Activated CD4-positive, alpha-beta T cell treated with anti-CD3 and anti-CD28 coated beads for 4 hours (primary cell): ENCODE data around the gene STARD3NL.
"Not testable (repeated sequence)": the region's sequence is repeated elsewhere in the genome, so short reads cannot be mapped to it uniquely, and the experiment has no call there.

Experiments
- DNase-seq, 2 donors: peaks; one replicate each; pipeline ENCODE4 v3.0.0-alpha.2; 2020

The STARD3NL gene

DNA sequence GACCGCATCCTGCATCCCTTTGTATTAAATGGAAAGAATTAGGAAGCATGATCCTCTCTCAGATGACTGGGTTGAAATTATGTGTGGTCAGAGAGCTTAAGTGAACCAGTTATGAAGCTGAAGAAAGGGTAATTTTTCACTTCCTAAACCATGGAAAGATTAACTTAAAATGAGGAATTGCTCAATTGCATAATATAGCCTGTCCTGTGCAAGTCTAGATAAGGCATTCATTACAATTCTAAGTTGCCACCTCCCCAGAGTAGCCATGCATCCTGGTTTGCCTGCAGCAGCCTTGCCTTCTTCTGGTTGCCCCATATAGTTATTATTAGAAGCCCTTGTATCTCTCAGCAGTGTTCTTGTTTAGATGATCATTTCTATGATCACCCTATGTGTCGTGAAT, 45.3 kb downstream of the STARD3NL start:
- DNase-seq: no peak

DNA sequence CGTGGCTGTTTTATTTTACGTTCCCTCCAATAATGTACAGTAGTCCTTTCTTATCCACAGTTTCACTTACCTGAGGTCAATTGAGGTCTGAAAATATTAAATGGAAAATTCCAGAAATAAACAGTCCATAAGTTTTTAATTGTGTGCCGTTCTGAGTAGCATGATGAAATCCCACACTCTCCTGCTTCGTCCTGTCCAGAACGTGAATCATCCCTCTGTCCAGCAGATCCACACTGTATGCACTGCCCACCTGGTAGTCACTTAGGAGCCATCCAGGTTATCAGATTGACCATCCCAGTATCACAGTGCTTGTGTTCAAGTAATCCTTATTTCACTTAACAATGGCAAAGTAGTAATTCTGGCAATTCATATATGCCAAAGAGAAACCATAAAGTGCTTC, 46.3 kb downstream of the STARD3NL start:
- no peak for DNase-seq

DNA sequence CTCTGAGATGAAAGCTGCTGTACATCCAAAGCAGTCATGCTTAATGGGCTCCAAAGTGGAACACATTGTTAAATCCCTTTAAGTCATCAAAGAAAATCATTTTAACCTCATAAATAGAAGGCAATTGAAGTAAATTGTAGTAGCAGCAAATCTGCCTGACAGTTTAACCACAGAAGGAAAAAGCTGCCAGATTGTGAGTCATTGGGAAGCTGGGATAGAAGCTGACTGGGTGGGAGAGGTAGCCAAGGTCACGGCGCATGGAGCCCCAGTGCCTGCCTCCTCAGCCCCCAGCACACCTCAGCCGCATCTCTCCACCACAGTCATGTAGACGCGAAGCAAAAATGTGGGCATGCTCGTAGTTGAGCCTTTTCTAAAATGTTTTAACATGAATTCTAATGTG, 51.3 kb downstream of the STARD3NL start:
- DNase-seq: no peak

DNA sequence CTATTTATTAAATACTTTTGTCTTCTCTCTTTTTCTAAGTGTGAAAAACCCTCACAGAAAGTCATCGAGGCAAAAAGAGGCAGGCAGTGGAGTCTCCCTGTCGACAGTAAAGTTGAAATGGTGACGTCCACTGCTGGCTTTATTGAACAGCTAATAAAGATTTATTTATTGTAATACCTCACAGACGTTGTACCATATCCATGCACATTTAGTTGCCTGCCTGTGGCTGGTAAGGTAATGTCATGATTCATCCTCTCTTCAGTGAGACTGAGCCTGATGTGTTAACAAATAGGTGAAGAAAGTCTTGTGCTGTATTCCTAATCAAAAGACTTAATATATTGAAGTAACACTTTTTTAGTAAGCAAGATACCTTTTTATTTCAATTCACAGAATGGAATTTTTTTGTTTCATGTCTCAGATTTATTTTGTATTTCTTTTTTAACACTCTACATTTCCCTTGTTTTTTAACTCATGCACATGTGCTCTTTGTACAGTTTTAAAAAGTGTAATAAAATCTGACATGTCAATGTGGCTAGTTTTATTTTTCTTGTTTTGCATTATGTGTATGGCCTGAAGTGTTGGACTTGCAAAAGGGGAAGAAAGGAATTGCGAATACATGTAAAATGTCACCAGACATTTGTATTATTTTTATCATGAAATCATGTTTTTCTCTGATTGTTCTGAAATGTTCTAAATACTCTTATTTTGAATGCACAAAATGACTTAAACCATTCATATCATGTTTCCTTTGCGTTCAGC, 52.0 kb downstream of the STARD3NL start:
- no peak for DNase-seq

DNA sequence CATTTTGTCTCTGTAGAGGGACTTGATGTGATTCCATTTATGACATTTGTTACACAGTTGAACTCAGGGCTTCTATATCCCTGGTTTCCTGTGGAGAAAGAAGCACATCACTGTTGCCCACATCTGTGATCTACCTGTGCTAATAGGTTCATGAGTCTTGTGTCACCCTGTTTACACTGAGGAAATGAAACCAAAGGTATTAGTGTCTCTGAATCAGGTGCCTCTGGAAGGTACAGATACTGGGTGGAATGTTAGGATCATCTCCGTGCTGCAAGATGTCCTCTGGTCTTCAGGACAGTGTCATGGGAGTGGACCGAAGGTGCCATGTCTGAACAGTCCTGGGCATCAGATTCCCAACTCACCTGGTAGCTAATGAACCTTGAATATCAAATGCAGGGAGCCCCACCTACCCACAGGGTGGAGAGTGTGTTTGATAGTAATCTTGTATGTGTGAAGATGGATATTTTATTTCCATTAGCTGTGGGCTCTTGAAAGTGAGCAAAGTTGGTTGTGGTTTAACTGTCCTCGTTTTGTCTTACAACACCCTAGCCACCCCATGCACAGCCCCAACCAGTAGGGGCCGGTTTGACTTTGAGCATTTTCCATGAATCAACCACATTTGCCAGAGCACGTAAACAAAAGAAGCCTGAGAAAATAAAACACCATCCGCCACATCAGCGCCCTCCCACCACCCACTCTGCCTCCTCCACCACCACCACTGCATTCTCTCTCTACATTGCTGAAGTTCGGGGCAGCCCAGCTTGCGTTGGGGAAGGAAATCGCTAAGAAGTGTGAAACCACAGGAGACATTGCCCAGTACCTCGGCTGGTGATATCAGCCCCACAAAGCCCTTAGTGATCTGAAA, 54.7 kb downstream of the STARD3NL start:
- peak; percentile 67 to 69 for DNase-seq

DNA sequence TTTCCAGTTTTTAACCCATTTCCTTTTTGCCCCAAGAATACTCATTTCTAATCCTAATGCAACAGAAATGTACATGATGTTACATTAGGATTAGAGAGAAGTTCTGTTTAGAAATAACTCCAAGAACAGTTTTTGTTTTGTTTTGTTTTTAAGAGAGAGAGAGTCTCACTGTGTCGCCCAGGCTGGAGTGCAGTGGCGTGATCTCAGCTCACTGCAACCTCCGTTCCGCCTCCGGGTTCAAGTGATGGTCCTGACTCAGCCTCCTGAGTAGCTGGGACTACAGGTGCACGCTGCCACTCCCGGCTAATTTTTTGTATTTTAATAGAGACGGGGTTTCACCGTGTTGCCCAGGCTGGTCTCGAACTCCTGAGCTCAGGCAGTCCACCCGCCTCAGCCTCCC, 56.7 kb downstream of the STARD3NL start:
- not testable (repeated sequence) for DNase-seq

DNA sequence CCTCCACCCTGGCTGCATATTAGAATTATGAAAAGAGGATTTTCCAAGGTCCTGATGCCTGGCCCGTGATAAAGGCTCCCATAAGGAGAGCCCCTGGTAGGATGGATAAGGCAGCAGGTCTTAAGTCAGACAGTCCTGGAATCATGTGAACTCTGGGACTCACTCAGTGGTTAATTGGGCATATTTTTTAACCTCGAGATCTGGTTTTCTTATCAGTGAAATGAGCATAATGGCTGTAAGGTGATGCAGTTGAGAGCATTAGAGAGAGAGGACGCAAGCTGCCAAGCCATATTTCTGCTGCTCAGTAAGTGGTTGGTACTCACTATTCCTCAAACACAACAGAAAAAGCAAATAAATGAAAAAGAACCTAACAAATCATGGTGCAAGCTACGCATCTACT, 57.6 kb downstream of the STARD3NL start:
- no peak for DNase-seq

DNA sequence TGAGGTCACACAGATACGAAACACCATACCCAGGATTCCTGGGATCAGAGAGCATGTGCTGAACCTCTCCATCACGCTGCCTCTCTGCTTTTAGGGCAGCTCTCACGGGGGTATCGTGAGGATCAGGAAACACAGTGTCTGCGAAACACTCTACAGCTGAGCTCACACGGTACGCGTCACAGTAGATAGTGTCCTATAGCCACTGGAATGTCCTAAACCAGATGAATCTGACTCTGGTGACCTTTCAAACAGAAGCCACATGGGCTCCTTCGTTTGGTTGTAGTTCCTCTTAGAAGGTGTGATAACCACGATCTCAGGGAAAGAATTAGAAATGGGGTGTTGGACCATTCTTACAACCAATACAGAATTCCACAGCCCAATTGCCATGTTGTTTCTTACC, 61.1 kb downstream of the STARD3NL start:
- not testable (repeated sequence) for DNase-seq

DNA sequence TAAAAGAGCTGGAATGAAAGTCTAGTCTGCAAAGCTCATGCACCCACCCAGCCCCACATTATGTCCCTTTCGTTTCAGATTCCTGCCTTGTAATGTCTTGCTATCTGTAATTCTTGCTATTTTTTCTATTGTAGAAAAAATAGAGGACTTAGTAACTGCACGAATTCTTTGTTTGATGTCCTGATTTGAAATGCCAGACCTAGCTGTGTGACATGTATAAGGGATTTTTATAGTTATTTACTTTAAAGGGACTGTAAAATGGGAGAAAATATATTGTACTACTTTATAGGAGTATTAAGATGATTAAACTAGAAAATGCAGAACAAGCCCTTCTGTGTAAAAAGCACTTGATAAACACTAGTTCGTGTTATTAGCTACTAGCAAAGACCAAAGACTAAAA, 63.0 kb downstream of the STARD3NL start:
- DNase-seq: no peak

DNA sequence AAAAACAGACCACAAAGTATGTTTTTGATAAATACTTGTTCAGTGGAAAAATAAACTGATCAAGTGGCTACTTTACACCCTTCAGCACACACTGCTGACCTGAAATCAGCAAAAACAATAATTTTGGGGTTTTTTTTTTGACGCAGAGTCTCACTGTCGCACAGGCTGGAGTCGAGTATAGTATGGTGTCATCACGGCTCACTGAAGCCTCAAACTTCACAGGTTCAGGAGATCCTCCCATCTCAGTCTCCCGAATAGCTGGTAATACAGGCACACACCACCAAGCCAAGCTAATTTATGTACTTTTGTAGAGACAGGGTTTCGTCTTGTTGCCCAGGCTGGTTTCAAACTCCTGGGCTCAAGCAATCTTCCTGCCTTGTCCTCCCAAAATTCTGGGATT, 64.8 kb downstream of the STARD3NL start:
- no peak for DNase-seq

DNA sequence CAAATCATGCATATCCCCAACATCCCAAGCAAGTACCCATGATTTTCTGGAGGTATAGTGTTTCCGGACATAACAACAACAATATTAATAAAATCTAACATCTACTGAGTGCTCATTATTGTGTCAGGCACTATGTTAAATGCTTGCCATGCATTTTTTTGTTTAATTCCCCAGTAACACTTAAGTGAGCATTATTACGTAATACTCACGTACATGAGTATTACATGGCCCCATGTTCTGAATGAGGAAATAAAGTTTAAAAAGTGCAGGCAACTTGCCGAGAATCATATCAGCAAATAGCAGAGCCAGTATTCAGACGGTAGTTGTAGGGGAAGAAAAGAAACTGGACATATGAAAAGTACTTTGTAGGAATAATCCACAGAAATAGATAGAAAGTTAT, 65.3 kb downstream of the STARD3NL start:
- DNase-seq: not testable (repeated sequence)

DNA sequence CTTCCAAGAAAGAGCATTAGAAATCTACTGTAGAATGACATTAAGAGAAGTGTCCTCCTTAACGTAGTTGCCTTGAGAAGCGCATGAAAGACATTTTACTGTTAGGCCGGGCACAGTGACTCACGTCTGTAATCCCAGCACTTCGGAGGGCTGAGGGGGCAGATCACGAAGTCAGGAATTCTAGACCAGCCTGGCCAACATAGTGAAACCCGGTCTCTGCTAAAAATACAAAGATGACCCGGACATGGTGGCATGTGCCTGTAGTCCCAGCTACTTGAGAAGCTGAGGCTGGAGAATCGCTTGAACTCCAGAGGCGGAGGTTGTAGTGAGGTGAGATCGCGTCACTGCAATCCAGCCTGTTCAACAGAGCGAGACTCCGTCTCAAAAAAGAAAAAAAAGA, 66.5 kb downstream of the STARD3NL start:
- no peak for DNase-seq

DNA sequence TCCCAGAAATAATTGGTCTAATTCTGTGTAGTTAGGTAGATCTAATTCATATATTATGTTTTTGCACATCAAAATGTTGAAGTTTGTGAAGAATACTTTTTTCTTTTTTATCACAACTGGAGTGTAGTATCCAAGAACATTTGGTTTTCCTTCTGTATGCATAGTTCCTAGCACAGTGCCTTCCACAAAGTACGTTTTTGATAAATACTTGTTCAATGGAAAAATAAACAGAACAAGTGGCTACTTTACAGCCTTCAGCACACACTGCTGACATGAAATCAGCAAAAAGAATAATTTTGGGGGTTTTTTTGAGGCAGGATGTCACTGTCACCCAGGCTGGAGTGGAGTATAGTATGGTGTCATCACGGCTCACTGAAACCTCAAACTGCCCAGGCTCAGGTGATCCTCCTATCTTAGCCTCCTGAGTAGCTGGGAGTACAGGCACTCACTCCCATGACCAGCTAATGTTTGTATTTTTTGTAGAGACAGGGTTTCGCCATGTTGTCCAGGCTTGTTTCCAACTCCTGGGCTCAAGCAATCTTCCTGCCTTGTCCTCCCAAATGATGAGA, 67.4 kb downstream of the STARD3NL start:
- no peak for DNase-seq

DNA sequence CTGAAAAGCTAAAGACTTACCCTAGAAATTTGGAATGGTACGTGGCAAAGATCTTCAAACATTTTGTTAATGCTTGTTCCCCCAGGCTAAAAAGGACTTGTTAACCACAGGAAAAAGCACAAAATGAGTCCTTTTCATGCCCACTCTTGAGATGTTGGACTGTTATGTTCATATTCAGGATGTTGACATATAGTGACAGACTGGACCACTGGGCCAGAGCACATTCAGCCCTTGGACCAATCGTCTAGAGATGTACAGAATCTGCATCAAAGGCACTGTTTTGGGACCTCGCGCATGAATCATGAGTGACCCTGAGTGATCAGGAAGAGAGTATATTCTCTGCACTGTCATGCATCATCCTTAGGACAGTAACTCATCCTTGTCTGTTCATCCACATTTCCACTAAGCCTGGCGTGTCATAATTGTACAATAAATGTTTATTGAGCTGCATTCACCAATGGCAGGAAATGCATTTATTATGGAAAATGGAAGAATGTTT, 70.1 kb downstream of the STARD3NL start:
- no peak for DNase-seq

DNA sequence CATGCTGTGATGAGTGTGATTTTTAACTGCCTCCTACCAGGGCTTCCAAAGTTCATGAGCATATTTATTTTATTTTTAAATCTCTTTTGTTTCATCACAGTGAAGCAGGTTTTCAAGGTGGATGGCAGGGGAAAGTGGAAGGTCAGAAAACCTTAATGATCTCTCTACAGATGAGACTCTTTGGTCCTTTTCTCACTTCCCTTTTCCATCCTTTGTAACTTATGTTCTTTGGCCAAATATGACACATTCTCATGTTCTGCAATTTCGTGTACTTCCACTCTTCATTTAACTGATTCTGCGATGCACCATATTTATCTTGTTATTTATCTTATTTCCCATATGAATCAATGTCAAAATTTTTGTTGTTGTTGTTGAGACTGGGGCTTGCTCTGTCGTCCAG, 71.8 kb downstream of the STARD3NL start:
- not testable (repeated sequence) for DNase-seq

DNA sequence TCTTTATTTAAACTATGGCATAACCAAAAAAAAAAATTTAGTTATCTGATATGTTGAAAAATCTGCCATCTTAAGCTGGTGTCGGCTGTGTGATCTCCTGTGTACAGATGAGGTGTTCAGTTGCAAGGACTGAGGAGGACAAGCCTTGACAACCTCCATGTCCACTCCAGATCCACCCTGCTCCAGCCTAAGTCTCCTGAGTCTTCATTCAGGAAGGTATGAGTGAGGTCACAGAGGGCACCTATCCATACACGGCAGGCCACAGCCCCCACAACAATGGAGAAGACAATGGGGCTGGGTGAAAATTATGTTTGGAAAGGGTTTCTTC, 79.3 kb downstream of the STARD3NL start:
- no peak for DNase-seq

DNA sequence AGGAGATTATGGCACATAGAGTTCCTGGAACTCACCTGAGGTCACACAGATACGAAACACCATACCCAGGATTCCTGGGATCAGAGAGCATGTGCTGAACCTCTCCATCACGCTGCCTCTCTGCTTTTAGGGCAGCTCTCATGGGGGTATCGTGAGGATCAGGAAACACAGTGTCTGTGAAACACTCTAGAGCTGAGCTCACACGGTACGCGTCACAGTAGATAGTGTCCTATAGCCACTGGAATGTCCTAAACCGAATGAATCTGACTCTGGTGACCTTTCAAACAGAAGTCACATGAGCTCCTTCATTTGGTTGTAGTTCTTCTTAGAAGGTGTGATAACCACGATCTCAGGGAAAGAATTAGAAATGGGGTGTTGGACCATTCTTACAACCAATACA, 81.1 kb downstream of the STARD3NL start:
- not testable (repeated sequence) for DNase-seq

DNA sequence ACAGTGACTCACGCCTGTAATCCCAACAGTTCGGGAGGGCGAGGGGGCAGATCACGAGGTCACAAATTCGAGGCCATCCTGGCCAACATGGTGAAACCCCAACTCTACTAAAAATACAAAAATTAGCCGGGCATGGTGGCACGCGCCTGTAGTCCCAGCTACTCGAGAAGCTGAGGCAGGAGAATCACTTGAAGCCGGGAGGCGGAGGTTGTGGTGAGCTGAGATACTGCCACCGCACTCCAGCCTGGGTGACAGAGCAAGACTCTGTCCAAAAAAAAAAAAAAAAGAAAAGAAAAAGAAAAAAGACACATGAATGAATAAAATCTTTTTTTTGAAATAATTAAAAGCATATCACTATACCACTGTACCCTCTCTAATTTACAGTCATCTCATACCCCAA, 83.6 kb downstream of the STARD3NL start:
- not testable (repeated sequence) for DNase-seq

DNA sequence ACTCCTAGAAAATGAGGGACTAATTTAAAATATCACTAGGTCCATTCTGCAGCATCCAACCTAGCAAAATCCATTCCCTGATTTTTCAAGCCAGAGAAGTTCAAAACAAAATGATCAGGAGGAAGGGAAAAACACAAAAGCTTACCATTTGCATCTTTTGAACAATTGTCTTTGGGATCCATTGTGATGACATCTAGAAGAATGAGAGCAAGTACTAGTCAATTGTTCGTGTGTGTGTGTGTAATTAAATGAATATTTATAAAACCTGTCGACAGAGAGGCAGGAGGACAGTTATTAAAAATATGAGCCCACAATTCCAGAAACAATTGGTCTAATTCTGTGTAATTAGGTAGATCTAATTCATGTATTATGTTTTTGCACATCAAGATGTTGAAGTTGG, 84.0 kb downstream of the STARD3NL start:
- DNase-seq: not testable (repeated sequence)

DNA sequence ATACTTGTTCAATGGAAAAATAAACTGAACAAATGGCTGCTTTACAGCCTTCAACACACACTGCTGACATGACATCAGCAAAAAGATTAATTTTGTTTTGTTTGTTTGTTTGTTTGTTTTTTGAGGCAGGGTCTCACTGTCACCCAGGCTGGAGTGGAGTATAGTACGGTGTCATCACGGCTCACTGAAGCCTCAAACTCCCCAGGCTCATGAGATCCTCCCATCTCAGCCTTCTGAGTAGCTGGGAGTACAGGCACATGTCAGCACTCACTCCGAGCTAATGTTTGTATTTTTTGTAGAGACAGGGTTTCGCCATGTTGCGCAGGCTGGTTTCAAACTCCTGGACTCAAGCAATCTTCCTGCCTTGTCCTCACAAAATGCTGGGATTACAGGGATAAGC, 84.5 kb downstream of the STARD3NL start:
- DNase-seq: no peak

DNA sequence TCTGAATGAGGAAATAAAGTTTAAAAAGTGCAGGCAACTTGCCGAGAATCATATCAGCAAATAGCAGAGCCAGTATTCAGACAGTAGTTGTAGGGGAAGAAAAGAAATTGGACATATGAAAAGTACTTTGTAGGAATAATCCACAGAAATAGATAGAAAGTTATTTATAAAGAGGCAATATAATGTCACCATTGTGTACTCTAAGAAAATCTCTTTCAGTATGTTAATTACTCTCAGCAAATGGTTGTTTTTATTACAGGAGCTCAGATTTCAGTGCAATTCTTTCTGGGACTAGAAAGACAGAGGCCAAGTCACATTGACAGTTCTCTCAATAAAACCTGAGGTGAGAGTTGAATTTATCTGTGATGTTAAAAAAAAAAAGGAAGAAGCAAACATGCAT, 85.2 kb downstream of the STARD3NL start:
- DNase-seq: not testable (repeated sequence)

DNA sequence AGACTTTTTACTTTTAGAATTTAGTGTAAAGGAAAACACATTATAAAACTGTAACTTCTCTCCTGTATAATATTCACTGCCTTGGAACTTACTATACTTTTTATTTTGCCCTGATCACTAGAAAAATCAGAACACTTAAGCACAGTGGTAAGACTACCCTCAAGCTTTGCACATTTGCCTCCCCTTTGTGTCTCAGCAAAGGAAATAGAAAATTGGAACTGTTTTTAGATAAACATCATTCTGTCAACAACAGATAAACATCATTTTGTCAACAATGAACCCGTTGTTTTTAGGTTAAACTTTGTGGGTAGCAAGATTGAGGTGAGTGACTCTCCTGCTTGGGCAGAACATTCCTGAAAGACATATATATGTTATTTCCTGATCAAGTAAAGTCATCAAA, 86.6 kb downstream of the STARD3NL start:
- DNase-seq: not testable (repeated sequence)

DNA sequence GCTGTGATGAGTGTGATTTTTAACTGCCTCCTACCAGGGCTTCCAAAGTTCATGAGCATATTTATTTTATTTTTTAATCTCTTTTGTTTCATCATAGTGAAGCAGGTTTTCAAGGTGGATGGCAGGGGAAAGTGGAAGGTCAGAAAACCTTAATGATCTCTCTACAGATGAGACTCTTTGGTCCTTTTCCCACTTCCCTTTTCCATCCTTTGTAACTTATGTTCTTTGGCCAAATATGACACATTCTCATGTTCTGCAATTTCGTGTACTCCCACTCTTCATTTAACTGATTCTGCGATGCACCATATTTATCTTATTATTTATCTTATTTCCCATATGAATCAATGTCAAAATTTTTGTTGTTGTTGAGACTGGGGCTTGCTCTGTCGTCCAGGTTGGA, 87.9 kb downstream of the STARD3NL start:
- not testable (repeated sequence) for DNase-seq
